Mammary epithelial cell (primary cell): ENCODE measurements around the gene VGLL1.

ENCODE experiments used
- EZH2 ChIP-seq: IDR thresholded peaks from 2 replicates; pipeline ENCODE4 v1.6.1; 2012; ENCODE audit warnings: low read length, inconsistent platforms, borderline replicate concordance
- TF ChIP-seq, protein P1 (sequence below), 2 donors: IDR thresholded peaks in 1 of 2; conservative IDR thresholded peaks in 1 of 2; 2 replicates each; pipeline ENCODE4 v1.5.1; 2011 to 2012; ENCODE audit warnings: inconsistent platforms in 2 of 2, low read length in 2 of 2, mild to moderate bottlenecking in 2 of 2, control low read depth in 1 of 2, low read depth in 1 of 2; ENCODE audit not compliant: insufficient read depth in 1 of 2; ENCODE audit errors: extremely low read depth in 1 of 2

DNA sequence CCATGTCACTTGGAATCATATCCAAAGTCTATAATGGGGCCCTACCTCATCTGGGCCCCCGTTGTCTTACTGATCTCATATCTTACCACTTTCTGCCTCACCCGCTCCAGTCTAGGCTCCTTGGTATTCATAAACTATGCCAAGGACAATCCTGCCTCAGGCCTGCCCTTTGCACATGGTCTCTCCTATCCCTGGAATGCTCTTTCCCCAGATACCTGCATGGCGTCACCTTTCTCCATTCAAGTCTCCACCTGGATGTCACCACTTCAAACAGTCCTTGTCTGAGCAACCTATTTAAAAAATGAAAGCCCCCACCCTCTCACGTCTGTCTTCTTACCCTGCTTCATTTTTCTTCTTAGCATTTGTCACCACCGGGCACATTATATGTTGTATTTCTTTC is 8.2 kb downstream of the VGLL1 start:
- TF ChIP-seq, protein P1, sequence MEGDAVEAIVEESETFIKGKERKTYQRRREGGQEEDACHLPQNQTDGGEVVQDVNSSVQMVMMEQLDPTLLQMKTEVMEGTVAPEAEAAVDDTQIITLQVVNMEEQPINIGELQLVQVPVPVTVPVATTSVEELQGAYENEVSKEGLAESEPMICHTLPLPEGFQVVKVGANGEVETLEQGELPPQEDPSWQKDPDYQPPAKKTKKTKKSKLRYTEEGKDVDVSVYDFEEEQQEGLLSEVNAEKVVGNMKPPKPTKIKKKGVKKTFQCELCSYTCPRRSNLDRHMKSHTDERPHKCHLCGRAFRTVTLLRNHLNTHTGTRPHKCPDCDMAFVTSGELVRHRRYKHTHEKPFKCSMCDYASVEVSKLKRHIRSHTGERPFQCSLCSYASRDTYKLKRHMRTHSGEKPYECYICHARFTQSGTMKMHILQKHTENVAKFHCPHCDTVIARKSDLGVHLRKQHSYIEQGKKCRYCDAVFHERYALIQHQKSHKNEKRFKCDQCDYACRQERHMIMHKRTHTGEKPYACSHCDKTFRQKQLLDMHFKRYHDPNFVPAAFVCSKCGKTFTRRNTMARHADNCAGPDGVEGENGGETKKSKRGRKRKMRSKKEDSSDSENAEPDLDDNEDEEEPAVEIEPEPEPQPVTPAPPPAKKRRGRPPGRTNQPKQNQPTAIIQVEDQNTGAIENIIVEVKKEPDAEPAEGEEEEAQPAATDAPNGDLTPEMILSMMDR (conservative IDR thresholded peaks at IDR 0.05 in 1 of 2, IDR thresholded peaks at IDR 0.05 in 1 of 2; ENCODE audit: extremely low read depth in 1 of 2, insufficient read depth in 1 of 2, low read depth in 1 of 2, low read length in 2 of 2), result no peak
- TF ChIP-seq EZH2, result no peak
